Stomach smooth muscle (tissue), 2 donors: Measurements from ENCODE around the gene LONRF3.

ENCODE experiments used
- H3K27ac ChIP-seq: one replicate; pipeline ENCODE4 v1.7.0; 2013; ENCODE audit warnings: mild to moderate bottlenecking, low read length, inconsistent platforms
- H3K27me3 ChIP-seq, 2 donors: one replicate each; pipeline ENCODE4 v1.7.0; 2013; ENCODE audit warnings: low read length in 2 of 2; ENCODE audit not compliant: insufficient read depth in 2 of 2, control insufficient read depth in 1 of 2
- H3K36me3 ChIP-seq, 2 donors: one replicate each; pipeline ENCODE4 v1.7.0; 2013; ENCODE audit warnings: low read length in 2 of 2; ENCODE audit not compliant: control insufficient read depth in 2 of 2, insufficient read depth in 2 of 2
- H3K4me1 ChIP-seq: one replicate; pipeline ENCODE4 v1.7.0; 2013; ENCODE audit warnings: low read length; ENCODE audit not compliant: control insufficient read depth, insufficient read depth
- H3K4me3 ChIP-seq, 2 donors: one replicate each; pipeline ENCODE4 v1.7.0; 2013; ENCODE audit warnings: low read length in 2 of 2
- H3K9ac ChIP-seq, 2 donors: one replicate each; pipeline ENCODE4 v1.7.0; 2013; ENCODE audit warnings: low read length in 2 of 2, mild to moderate bottlenecking in 1 of 2
- H3K9me3 ChIP-seq, 2 donors: one replicate each; pipeline ENCODE4 v1.7.0; 2013; ENCODE audit warnings: low read length in 2 of 2; ENCODE audit not compliant: control insufficient read depth in 2 of 2
- donor health status: healthy.
- donor health status: Pancreatic carcinoma.

Gene LONRF3

DNA sequence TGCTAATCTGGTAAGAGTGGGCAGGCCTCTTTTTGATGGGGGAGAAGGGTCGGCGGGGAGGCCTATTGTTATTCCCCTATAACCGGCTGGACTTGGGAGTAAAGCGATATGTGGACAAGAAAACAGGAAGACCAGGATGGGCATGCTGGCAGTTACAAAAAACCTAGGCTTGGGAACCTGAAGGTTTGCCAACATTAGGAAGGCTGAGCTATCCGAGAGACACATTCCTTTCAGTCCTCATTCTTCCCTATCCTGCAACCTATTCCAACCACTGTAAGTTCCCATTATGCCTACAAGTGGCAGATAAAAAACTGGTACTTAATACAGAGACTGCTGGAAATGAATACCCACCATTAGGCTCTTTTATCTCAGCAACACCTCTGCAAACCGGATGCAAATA is 66.0 kb downstream of the LONRF3 start:
- Histone ChIP-seq H3K9ac (no peak overlapping the region), H3K27me3 (no peaks in the 10 kb centered on the region), H3K36me3 (no peaks in the 10 kb centered on the region), H3K27ac (no peak overlapping the region), H3K9me3 (no peaks in the 10 kb centered on the region), H3K4me1 (peaks cover 12% of the 10 kb centered on the region), H3K4me3 (no peak overlapping the region)

DNA sequence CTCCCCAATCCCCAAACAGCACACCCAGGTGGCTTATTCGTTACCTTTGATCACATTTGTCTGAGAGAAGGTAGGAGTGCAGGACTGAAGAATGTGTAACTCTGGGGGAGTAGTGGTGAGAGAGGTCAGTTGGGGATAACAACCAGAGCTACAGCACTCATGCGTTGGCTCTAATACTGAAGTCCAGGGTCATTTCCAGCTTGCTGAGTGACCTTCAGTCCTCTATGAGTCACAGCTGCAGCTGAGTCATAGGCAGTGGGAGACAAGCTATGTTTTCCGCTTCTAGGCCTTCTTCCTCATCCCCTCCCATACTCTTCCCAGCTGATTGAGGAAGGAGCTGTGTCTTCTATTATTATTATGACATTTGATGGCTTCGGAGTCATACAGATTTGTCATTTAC is 66.8 kb downstream of the LONRF3 start:
- H3K4me1 ChIP-seq, result peaks cover 12% of the 10 kb centered on the region
- H3K27me3 ChIP-seq, result no peaks in the 10 kb centered on the region

DNA sequence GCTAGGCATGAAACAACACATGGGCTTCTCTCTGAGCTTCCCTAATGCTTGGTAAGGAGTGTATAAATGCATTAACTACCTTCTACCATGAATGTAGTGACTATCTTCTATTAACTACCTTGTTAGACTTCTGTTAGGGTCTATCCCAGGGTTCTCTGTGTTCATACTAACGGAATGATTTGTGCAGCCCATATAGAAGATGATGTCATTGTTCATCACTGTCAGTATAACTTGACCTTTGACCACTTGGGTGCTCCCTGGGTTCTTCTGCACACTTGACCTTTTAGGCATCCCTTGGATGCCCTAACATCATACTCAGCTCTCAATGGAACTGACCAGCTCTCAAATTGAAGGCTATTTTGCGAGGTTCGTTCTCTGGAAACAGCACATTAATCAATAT is 67.6 kb downstream of the LONRF3 start:
- no peak overlapping the region for H3K4me3 ChIP-seq
- H3K27me3 ChIP-seq, result no peaks in the 10 kb centered on the region
- H3K9me3 ChIP-seq, result no peaks in the 10 kb centered on the region
- H3K27ac ChIP-seq, result no peak overlapping the region
- H3K9ac ChIP-seq, result no peak overlapping the region
- no peaks in the 10 kb centered on the region for H3K36me3 ChIP-seq
- peaks cover 12% of the 10 kb centered on the region for H3K4me1 ChIP-seq

More for the DNA sequence above, 66.8 kb downstream of the LONRF3 start:
- H3K4me3 ChIP-seq, result no peak overlapping the region
- H3K9ac ChIP-seq, result no peak overlapping the region
- no peaks in the 10 kb centered on the region for H3K9me3 ChIP-seq
- no peaks in the 10 kb centered on the region for H3K36me3 ChIP-seq
- H3K27ac ChIP-seq, result no peak overlapping the region

DNA sequence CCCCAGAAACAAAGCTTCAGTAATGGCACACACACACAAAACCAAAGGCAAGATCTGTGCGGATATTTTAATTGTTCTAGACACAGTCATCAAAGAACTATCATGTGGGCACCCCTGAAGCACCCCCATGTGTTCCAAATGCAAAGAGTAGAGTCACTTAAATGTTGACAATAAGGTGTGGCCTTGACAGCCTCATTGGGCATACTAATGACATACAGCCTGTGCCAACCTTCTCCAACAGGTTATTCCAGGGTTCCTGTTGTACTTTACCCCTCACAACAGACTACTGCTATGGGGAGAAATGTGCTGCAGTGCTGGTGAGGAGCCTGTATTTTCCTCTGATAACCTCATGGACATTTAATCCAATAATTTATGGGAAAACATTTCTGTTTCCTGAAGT is 68.6 kb downstream of the LONRF3 start:
- H3K27me3 ChIP-seq, result no peaks in the 10 kb centered on the region
- no peak overlapping the region for H3K9ac ChIP-seq
- H3K36me3 ChIP-seq, result no peaks in the 10 kb centered on the region
- peaks cover 12% of the 10 kb centered on the region for H3K4me1 ChIP-seq
- H3K4me3 ChIP-seq, result no peak overlapping the region
- no peaks in the 10 kb centered on the region for H3K9me3 ChIP-seq
- no peak overlapping the region for H3K27ac ChIP-seq

DNA sequence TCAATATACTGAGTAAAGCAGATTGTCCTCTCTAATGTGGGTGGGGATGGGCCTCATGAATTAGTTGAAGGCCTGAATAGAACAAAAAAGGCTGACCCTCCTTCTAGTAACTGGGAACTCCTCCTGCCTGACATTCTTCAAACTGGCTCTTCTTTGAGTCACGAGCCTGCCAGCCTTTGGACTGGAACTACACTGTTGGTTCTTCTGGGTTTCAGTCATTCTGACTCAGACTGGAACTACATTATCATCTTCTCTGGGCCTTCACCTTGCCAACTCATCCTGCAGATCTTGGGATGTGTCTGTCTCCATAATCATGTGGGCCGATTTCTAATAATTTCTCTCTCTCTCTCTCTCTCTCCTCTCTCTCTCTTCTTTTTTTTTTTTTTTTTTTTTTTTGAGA is 71.5 kb downstream of the LONRF3 start:
- H3K36me3 ChIP-seq, result no peaks in the 10 kb centered on the region
- H3K4me1 ChIP-seq, result peaks cover 5% of the 10 kb centered on the region
- H3K27me3 ChIP-seq, result no peaks in the 10 kb centered on the region
- H3K9ac ChIP-seq, result no peak overlapping the region
- no peak overlapping the region for H3K27ac ChIP-seq
- no peak overlapping the region for H3K4me3 ChIP-seq
- H3K9me3 ChIP-seq, result no peaks in the 10 kb centered on the region

DNA sequence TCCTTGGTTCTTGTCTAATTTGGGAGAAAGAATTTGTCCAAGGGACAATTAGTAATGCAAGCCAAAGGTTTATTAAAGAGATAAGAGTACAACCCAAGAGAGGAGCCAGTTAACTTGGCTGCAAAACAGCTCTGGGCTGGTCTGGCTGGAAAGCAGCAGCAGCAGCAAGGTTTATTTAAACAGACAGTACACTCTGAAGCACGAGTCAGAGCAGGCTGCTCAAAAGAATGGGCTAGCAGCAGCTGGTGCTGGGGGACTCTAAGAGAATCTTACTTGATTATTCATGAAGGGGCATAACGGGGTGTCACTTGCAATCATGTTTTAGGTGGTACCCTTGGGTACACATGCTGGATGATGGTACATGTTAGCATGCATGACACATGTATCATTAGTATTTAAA is 81.3 kb downstream of the LONRF3 start:
- no peaks in the 10 kb centered on the region for H3K36me3 ChIP-seq
- no peaks in the 10 kb centered on the region for H3K9me3 ChIP-seq
- no peak overlapping the region for H3K4me3 ChIP-seq
- H3K27me3 ChIP-seq, result no peaks in the 10 kb centered on the region
- no peak overlapping the region for H3K9ac ChIP-seq
- H3K4me1 ChIP-seq, result no peaks in the 10 kb centered on the region
- H3K27ac ChIP-seq, result no peak overlapping the region

DNA sequence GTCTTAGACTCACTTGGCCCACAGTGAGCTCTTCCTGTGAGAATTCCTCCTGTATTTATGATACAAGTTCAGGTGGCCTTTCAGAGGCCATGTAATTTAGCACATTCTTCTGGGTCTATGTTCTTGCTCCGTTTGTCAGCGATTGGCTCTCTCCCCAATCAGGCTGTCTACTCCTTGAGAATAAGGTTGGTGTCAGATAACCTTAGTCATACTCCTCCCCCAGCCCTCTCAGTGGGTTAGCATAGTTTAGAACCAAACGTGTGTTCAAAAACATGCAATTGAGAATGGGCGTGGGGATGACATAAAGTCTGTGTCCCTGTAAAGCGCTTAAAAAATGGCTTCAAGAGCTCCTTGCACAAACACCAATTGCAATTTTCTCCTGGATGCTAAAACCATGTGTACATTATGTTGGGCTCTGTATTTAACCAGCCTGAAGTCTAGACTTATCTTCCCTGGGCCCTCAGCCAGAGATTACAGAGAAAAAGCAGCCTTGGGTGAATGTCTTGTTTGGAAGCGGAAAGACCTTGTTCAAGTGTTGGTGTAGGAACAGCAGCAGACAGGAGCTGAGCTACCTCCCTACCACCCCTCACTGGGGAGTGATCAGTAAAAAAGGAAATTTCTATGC is 88.4 kb downstream of the LONRF3 start:
- H3K36me3 ChIP-seq, result no peaks in the 10 kb centered on the region
- no peaks in the 10 kb centered on the region for H3K9me3 ChIP-seq
- H3K9ac ChIP-seq, result no peak overlapping the region
- H3K27me3 ChIP-seq, result no peaks in the 10 kb centered on the region
- H3K4me1 ChIP-seq, result no peaks in the 10 kb centered on the region
- no peak overlapping the region for H3K27ac ChIP-seq
- no peak overlapping the region for H3K4me3 ChIP-seq

DNA sequence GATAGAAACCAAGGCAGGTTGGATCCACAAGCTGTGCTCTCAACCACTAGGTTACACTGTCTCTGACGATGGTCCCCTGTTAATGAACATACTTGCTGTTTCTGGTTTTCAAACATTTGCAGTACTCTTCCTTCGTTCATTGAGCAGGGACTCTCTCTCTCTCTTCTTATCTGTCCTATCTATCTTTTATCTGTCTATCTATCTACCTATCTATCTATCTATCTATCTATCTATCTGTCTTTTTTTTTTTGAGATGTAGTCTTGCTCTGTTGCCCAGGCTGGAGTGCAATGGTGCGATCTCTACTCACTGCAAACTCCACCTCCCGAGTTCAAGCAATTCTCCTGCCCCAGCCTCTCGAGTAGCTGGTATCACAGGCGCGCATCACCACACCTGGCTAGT is 89.0 kb downstream of the LONRF3 start:
- Histone ChIP-seq H3K27ac (no peak overlapping the region), H3K36me3 (no peaks in the 10 kb centered on the region), H3K9me3 (no peaks in the 10 kb centered on the region), H3K4me3 (no peak overlapping the region), H3K9ac (no peak overlapping the region), H3K27me3 (no peaks in the 10 kb centered on the region), H3K4me1 (no peaks in the 10 kb centered on the region)

DNA sequence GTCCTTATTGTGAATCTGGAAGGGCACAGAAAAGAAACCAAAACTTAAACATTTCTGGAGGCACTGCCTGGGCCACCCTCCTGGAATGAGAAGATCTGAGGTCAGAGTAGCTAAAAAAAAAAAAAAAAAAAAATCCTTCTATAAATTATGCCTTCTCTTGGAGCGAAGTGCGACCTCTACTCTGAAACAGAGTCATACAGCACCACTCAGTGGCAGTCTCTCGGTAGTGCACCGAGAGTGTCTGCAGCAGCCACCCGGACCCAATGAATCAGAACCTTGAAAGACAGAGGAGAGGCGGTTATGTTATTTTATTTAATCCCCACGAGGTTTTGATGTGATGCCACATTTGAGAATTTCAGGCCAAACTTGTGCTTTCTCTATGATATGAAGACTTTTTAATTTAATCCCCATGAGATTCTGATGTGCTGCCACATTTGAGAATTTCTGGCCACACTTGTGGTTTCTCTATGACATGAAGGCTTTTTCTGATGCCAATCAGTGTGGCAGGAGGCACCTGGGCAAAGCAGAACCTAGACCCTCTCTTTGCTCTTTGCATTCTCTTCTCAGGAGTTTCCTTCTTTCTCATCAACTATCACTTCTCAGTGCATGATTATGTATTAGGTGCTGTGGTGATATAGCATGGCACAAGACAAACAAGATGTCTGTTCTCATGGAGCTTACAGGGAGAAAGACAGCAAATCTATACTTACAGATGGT is 92.8 kb downstream of the LONRF3 start:
- Histone ChIP-seq H3K27me3 (peaks cover 0 to 6% of the 10 kb centered on the region in 2 donors), H3K9me3 (no peaks in the 10 kb centered on the region), H3K27ac (no peak overlapping the region), H3K36me3 (no peaks in the 10 kb centered on the region), H3K9ac (no peak overlapping the region), H3K4me1 (no peaks in the 10 kb centered on the region), H3K4me3 (no peak overlapping the region)
